Mucosa of descending colon (tissue), 3 donors: ENCODE data around the gene GPR37L1. TPM values are rescaled to one million over a fixed set of nuclear protein-coding genes. Genes with fewer than 3 reads are reported as not detected.

Experiments used
- ATAC-seq: fragments of 200-7000 bp; cut with Tn5 transposase; one replicate; pipeline ENCODE4 v1.9.1; 2020; ENCODE audit warnings: mild to moderate bottlenecking, moderate library complexity
- DNase-seq, 3 donors: peaks; one replicate each; pipeline ENCODE4 v3.0.0-alpha.2; 2020
- H3K36me3 ChIP-seq: fragments of 200-600 bp; one replicate; pipeline ENCODE4 v1.8.0; 2021; ENCODE audit warnings: low read depth, mild to moderate bottlenecking
- H3K4me1 ChIP-seq: fragments of 200-600 bp; one replicate; pipeline ENCODE4 v1.8.0; 2021; ENCODE audit warnings: low read depth, mild to moderate bottlenecking
- H3K4me3 ChIP-seq: fragments of 200-600 bp; one replicate; pipeline ENCODE4 v1.8.0; 2021; ENCODE audit warnings: mild to moderate bottlenecking
- H3K9me3 ChIP-seq: fragments of 200-600 bp; one replicate; pipeline ENCODE4 v1.8.0; 2021; ENCODE audit warnings: mild to moderate bottlenecking
- CTCF ChIP-seq: fragments of 200-600 bp; IDR thresholded peaks from one replicate; pipeline ENCODE4 v1.8.0; 2022; ENCODE audit warnings: antibody characterized with exemption, mild to moderate bottlenecking
- intact Hi-C, 2 donors: fragments of 100-400 bp; cut with DNase I in 1 of 2; cut with micrococcal nuclease in 1 of 2; formaldehyde crosslinking; loops; one replicate each; pipeline versions ENCODE4 v1.11.0 to v1.11.1; 2022; cut with DNase I, micrococcal nuclease
- total RNA-seq, 3 donors: library from RNA; stranded (reverse); fragmentation: NEBNext Ultra II Directional in 2 of 3; extraction: Animal tissue kit (Norgen Biotek cat#: 25700) in 2 of 3; gene quantifications; one replicate each; pipeline versions ENCODE4 v1.2.1 to v1.2.4, GENCODE V29; 2021 to 2023
- donor health status: DM: no; HTN: no; CAD: no; lungs with moderate emphysema.
- donor health status: DM: no; HTN: no; CAD: no.
- donor health status: DM: no; HTN: yes; CAD: no.

Gene GPR37L1
- total RNA-seq, 3 donors from 2014 or later = 2.4 to 3.5 (median 2.9) TPM

- intact Hi-C loops = no loop called here
- ATAC-seq (peak; percentile 63), DNase-seq (peak; percentile 84 to 86 (median 85))
- no peak for TF ChIP-seq CTCF
- no peaks in the 10 kb centered on the region for H3K36me3 ChIP-seq
- H3K4me1 ChIP-seq = peaks cover 48% of the 10 kb centered on the region
- no peak overlapping the region for H3K4me3 ChIP-seq
- no peaks in the 10 kb centered on the region for H3K9me3 ChIP-seq
These were observed 44.5 kb upstream of the GPR37L1 start for GRCh38 chr1:202078241-202078640.

- TF ChIP-seq CTCF = no peak
- intact Hi-C loops = no loop called here
- no peak for DNase-seq
- peaks cover 47% of the 10 kb centered on the region for H3K4me1 ChIP-seq
- no peak for ATAC-seq
- no peaks in the 10 kb centered on the region for H3K9me3 ChIP-seq
- H3K4me3 ChIP-seq = no peak overlapping the region
- no peaks in the 10 kb centered on the region for H3K36me3 ChIP-seq
These were observed 40.7 kb upstream of the GPR37L1 start for GRCh38 chr1:202081992-202082391.

DNA sequence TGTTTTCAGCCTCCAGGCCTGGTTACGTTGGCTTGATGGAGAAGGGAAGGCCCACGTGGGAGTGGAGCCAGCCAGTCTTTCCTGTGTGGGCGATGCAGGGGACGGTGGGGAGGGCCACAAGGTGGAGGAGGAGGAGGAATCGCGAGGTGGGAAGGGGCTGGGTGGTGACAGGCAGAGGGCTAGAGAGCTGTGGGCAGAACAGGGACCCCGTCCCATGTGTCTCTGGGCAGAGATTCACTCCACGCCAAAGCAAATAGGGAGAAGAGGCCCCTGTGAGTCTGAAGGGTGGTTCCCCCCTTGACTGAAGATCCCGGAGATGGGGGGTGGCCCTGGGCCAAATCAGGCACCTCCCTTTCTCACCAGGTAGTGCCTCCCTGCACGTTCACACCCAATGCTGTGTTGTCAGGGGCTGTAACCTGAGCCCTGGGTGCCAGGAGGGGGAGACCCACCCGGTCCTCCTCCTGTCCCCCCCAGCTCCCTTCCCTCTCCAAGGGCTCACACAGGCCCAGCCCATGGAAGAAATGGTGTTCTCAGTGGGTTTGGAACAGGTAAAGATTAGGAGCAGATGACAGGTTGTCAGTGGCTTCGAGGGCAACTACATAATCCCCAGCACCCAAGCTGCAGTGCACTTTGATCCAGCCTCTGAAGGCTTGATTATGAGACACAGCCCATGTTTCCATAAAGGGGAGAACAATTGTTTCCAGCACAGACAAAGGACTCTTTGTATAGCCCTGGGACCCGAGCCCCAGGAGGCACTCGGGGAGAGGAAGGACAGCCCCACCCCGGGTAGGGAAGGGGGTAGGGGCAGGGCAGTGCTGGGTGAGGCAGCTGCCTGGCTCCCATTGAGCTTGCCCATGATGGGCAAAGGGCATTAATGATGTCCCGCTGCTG lies 37.7 kb upstream of the GPR37L1 start:
- Histone ChIP-seq H3K4me3 (no peak overlapping the region), H3K9me3 (no peaks in the 10 kb centered on the region), H3K4me1 (peaks cover 33% of the 10 kb centered on the region), H3K36me3 (no peaks in the 10 kb centered on the region)
- DNase-seq = peak; percentile 87 to 92 (median 88)
- intact Hi-C loops = no loop called here
- no peak for TF ChIP-seq CTCF
- ATAC-seq = peak; percentile 82

GRCh38 chr1:202085682-202086373 lies 36.9 kb upstream of the GPR37L1 start:
- intact Hi-C loops = no loop called here
- Histone ChIP-seq H3K9me3 (no peaks in the 10 kb centered on the region), H3K4me3 (no peak overlapping the region), H3K4me1 (peaks cover 33% of the 10 kb centered on the region), H3K36me3 (no peaks in the 10 kb centered on the region)
- TF ChIP-seq CTCF = no peak
- DNase-seq (peak in 2 of 3 donors; percentile 52 to 60), ATAC-seq (peak; percentile 58)

DNA sequence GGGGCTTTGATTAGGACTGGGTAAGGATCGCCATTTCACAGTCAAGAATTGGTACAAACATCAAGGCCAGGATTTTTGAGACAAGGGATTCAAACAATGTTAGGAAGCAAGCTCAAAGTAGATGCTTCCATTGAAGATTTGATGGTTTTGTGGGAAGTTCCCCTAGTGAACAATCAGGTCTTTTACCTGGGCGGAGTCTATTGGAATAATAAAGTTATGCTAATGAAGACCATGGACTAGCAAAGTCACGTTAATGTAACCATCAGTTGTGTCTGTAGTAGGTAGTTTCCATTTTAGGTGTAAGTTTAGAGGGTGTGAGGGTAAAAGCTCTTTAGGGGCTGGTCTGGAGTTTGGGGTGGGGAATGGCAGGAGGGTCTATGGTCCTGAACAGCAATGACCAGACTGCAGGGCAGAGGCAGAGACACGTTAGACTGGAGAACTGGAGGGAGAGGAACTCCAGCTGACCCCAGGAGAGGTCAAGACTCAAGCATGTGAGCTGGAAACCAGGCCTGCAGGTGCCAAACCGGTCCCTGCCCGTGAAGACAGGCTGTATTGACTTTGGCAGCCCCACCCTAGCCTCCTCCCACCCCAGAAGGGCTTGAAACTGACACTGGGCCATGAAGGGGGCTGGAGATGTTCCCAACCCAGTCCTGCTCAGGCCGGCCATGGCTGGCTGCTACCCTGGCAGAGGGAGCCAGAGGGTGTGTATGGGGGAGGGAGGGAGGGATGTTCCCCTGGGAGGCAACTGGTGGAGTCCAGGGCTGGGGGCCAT lies 36.0 kb upstream of the GPR37L1 start:
- DNase-seq = peak; percentile 85 to 90 (median 88)
- no peak overlapping the region for H3K4me3 ChIP-seq
- intact Hi-C loops = no loop called here
- H3K4me1 ChIP-seq = peaks cover 28% of the 10 kb centered on the region
- peak; percentile 53 for ATAC-seq
- no peaks in the 10 kb centered on the region for H3K9me3 ChIP-seq
- no peak for TF ChIP-seq CTCF
- H3K36me3 ChIP-seq = no peaks in the 10 kb centered on the region
